AG09319 (cell line): ENCODE results near the gene SZT2.

Source experiments
- DNase-seq: peaks from one replicate; pipeline ENCODE4 v3.0.0-alpha.2; 2010; ENCODE audit warnings: low read depth; ENCODE audit errors: extremely low read depth
- CTCF ChIP-seq: IDR thresholded peaks from 2 replicates; pipeline ENCODE4 v1.5.1; 2011; ENCODE audit warnings: low read depth, mild to moderate bottlenecking, inconsistent platforms, low read length, moderate library complexity

The SZT2 gene

GRCh38 chr1:43363283-43363934 is 26.3 kb upstream of the SZT2 start:
- TF ChIP-seq CTCF: no peak
- DNase-seq: no peak

- no peak for TF ChIP-seq CTCF
- DNase-seq: no peak
These were observed 25.7 kb upstream of the SZT2 start for GRCh38 chr1:43363935-43364525.

GRCh38 chr1:43365678-43366077 is 24.0 kb upstream of the SZT2 start:
- TF ChIP-seq CTCF: no peak
- DNase-seq: no peak

GRCh38 chr1:43366179-43366578 is 23.5 kb upstream of the SZT2 start:
- TF ChIP-seq CTCF: no peak
- no peak for DNase-seq

GRCh38 chr1:43366601-43367025 is 23.1 kb upstream of the SZT2 start:
- TF ChIP-seq CTCF: no peak
- DNase-seq: no peak

GRCh38 chr1:43367026-43367903 is 22.4 kb upstream of the SZT2 start:
- TF ChIP-seq CTCF: no peak
- DNase-seq: no peak
